Tibial nerve (tissue), 4 donors: ENCODE data around the gene SPDYE3.

Experiments used
- CTCF ChIP-seq, 5 experiments: fragments of 200-600 bp in 3 of 5; fragments of 450-650 bp in 2 of 5; sonication (generic) in 3 of 5; IDR thresholded peaks; one replicate each; pipeline ENCODE4 v1.5.1; 2016 to 2019; ENCODE audit warnings: antibody characterized with exemption in 5 of 5, mild to moderate bottlenecking in 3 of 5, moderate library complexity in 2 of 5
- EP300 ChIP-seq, 2 donors: sonication (generic); formaldehyde crosslinking; IDR thresholded peaks; one replicate each; pipeline ENCODE4 v1.6.1; 2017; ENCODE audit warnings: antibody characterized with exemption in 2 of 2, mild to moderate bottlenecking in 1 of 2
- POLR2A ChIP-seq, 2 donors: fragments of 450-650 bp; IDR thresholded peaks; one replicate each; pipeline ENCODE4 v1.6.1; 2017; ENCODE audit warnings: antibody characterized with exemption in 2 of 2, mild to moderate bottlenecking in 2 of 2, moderate library complexity in 2 of 2

- TF ChIP-seq CTCF (IDR thresholded peaks at IDR 0.05) (no peak), POLR2A (IDR thresholded peaks at IDR 0.05) (no peak), EP300 (IDR thresholded peaks at IDR 0.05) (no peak)
Observed at GRCh38 chr7:100371561-100372171, 64.2 kb downstream of the SPDYE3 start.
